ENCODE data around the gene GGNBP2.

The GGNBP2 gene

GRCh38 chr17:36540696-36541095, 4.0 kb upstream of the GGNBP2 start:
- no peak overlapping the region for H3K4me2 ChIP-seq (ENCODE audit: insufficient read depth, low read length, poor library complexity, severe bottlenecking)
- H2BK12ac ChIP-seq (ENCODE audit: low read length) = no peak overlapping the region
- no peak for DNase-seq (ENCODE audit: low spot score)
- no peak overlapping the region for H2AFZ ChIP-seq (ENCODE audit: low read length)
- peaks cover 5% of the 10 kb centered on the region for H3K79me1 ChIP-seq (ENCODE audit: low read depth, low read length)
- no peak overlapping the region for H3K4me3 ChIP-seq (ENCODE audit: low read length in 2 of 2)
- H3K4ac ChIP-seq (ENCODE audit: low read length) = no peak overlapping the region
- peaks cover 3 to 6% of the 10 kb centered on the region in 2 donors for H3K4me1 ChIP-seq (ENCODE audit: control insufficient read depth in 2 of 2, insufficient read depth in 1 of 2, low read depth in 1 of 2, low read length in 2 of 2)
- H3K9me3 ChIP-seq (replicated peaks in 1 of 2; ENCODE audit: control insufficient read depth in 2 of 2, insufficient read depth in 1 of 2, low read depth in 1 of 2, low read length in 2 of 2) = no peaks in the 10 kb centered on the region
- no peaks in the 10 kb centered on the region for H3K27me3 ChIP-seq (ENCODE audit: control insufficient read depth in 3 of 3, insufficient read depth in 3 of 3, low read depth in 1 of 3, low read length in 3 of 3)
- no peak overlapping the region for H3K9ac ChIP-seq (ENCODE audit: low read depth, low read length, poor library complexity)
- no peak overlapping the region for H3K23ac ChIP-seq (ENCODE audit: low read depth, low read length, poor library complexity)
- H2BK5ac ChIP-seq (ENCODE audit: low read length) = no peak overlapping the region
- H2BK15ac ChIP-seq (ENCODE audit: low read length) = no peak overlapping the region
- H3K18ac ChIP-seq (ENCODE audit: low read length) = no peak overlapping the region
- no peak overlapping the region for H2BK120ac ChIP-seq (ENCODE audit: low read depth, low read length)
- H3K14ac ChIP-seq (ENCODE audit: low read length) = no peak overlapping the region
- no peak overlapping the region for H4K8ac ChIP-seq (ENCODE audit: low read depth, low read length)
- no CpG with 5 or more reads among the region's 3 CpGs for WGBS, 2 donors (ENCODE audit: extremely low coverage in 2 of 2, insufficient read length in 2 of 2, insufficient replicate concordance in 1 of 2)
- peaks cover 7 to 38% of the 10 kb centered on the region in 2 donors for H3K36me3 ChIP-seq (replicated peaks in 1 of 2; ENCODE audit: control insufficient read depth in 2 of 2, insufficient read depth in 2 of 2, low read length in 2 of 2)
- no peak overlapping the region for H4K91ac ChIP-seq (ENCODE audit: low read depth, low read length, poor library complexity)
- H3K27ac ChIP-seq (replicated peaks; ENCODE audit: low read length) = no peak overlapping the region
- no peak overlapping the region for H2AK5ac ChIP-seq (ENCODE audit: low read depth, low read length)

GRCh38 chr17:36542755-36543154, 2.0 kb upstream of the GGNBP2 start:
- Histone ChIP-seq H3K27ac (replicated peaks; ENCODE audit: low read length) (no peak overlapping the region), H3K36me3 (replicated peaks in 1 of 2; ENCODE audit: control insufficient read depth in 2 of 2, insufficient read depth in 2 of 2, low read length in 2 of 2) (peaks cover 2 to 34% of the 10 kb centered on the region in 2 donors), H3K4me2 (ENCODE audit: insufficient read depth, low read length, poor library complexity, severe bottlenecking) (no peak overlapping the region), H2AK5ac (ENCODE audit: low read depth, low read length) (no peak overlapping the region), H2BK5ac (ENCODE audit: low read length) (no peak overlapping the region), H3K4ac (ENCODE audit: low read length) (no peak overlapping the region), H3K79me1 (ENCODE audit: low read depth, low read length) (peaks cover 6% of the 10 kb centered on the region), H4K91ac (ENCODE audit: low read depth, low read length, poor library complexity) (no peak overlapping the region), H2BK120ac (ENCODE audit: low read depth, low read length) (no peak overlapping the region), H3K27me3 (ENCODE audit: control insufficient read depth in 3 of 3, insufficient read depth in 3 of 3, low read depth in 1 of 3, low read length in 3 of 3) (no peaks in the 10 kb centered on the region), H3K9me3 (replicated peaks in 1 of 2; ENCODE audit: control insufficient read depth in 2 of 2, insufficient read depth in 1 of 2, low read depth in 1 of 2, low read length in 2 of 2) (no peaks in the 10 kb centered on the region), H2BK15ac (ENCODE audit: low read length) (no peak overlapping the region), H3K4me3 (ENCODE audit: low read length in 2 of 2) (no peak overlapping the region), H3K18ac (ENCODE audit: low read length) (no peak overlapping the region), H4K8ac (ENCODE audit: low read depth, low read length) (no peak overlapping the region), H2BK12ac (ENCODE audit: low read length) (no peak overlapping the region), H3K23ac (ENCODE audit: low read depth, low read length, poor library complexity) (no peak overlapping the region), H3K9ac (ENCODE audit: low read depth, low read length, poor library complexity) (no peak overlapping the region), H2AFZ (ENCODE audit: low read length) (no peak overlapping the region), H3K4me1 (ENCODE audit: control insufficient read depth in 2 of 2, insufficient read depth in 1 of 2, low read depth in 1 of 2, low read length in 2 of 2) (peaks cover 4 to 6% of the 10 kb centered on the region in 2 donors), H3K14ac (ENCODE audit: low read length) (no peak overlapping the region)
- no CpG with 5 or more reads among the region's 15 CpGs for WGBS, 2 donors (ENCODE audit: extremely low coverage in 2 of 2, insufficient read length in 2 of 2, insufficient replicate concordance in 1 of 2)
- no peak for DNase-seq (ENCODE audit: low spot score)

GRCh38 chr17:36544044-36544306, 744 bp upstream of the GGNBP2 start:
- Histone ChIP-seq H3K4ac (ENCODE audit: low read length) (no peak overlapping the region), H3K4me1 (ENCODE audit: control insufficient read depth in 2 of 2, insufficient read depth in 1 of 2, low read depth in 1 of 2, low read length in 2 of 2) (peaks cover 6% of the 10 kb centered on the region in 2 donors), H4K91ac (ENCODE audit: low read depth, low read length, poor library complexity) (no peak overlapping the region), H3K27me3 (ENCODE audit: control insufficient read depth in 3 of 3, insufficient read depth in 3 of 3, low read depth in 1 of 3, low read length in 3 of 3) (no peaks in the 10 kb centered on the region), H4K8ac (ENCODE audit: low read depth, low read length) (no peak overlapping the region), H3K9me3 (replicated peaks in 1 of 2; ENCODE audit: control insufficient read depth in 2 of 2, insufficient read depth in 1 of 2, low read depth in 1 of 2, low read length in 2 of 2) (no peaks in the 10 kb centered on the region), H2AK5ac (ENCODE audit: low read depth, low read length) (no peak overlapping the region), H3K4me3 (ENCODE audit: low read length in 2 of 2) (peak overlapping the region; percentile 96 to 98), H3K23ac (ENCODE audit: low read depth, low read length, poor library complexity) (peak overlapping the region; percentile 62), H3K18ac (ENCODE audit: low read length) (peak overlapping the region; percentile 88), H3K27ac (replicated peaks; ENCODE audit: low read length) (peak overlapping the region; percentile 84), H2BK5ac (ENCODE audit: low read length) (peak overlapping the region; percentile 4), H2BK15ac (ENCODE audit: low read length) (no peak overlapping the region), H3K14ac (ENCODE audit: low read length) (no peak overlapping the region), H3K36me3 (replicated peaks in 1 of 2; ENCODE audit: control insufficient read depth in 2 of 2, insufficient read depth in 2 of 2, low read length in 2 of 2) (peaks cover 0 to 27% of the 10 kb centered on the region in 2 donors), H2BK12ac (ENCODE audit: low read length) (no peak overlapping the region), H3K4me2 (ENCODE audit: insufficient read depth, low read length, poor library complexity, severe bottlenecking) (peak overlapping the region; percentile 84), H2AFZ (ENCODE audit: low read length) (peak overlapping the region; percentile 99), H3K79me1 (ENCODE audit: low read depth, low read length) (peaks cover 6% of the 10 kb centered on the region), H3K9ac (ENCODE audit: low read depth, low read length, poor library complexity) (peak overlapping the region; percentile 94), H2BK120ac (ENCODE audit: low read depth, low read length) (no peak overlapping the region)
- WGBS, 2 donors (ENCODE audit: extremely low coverage in 2 of 2, insufficient read length in 2 of 2, insufficient replicate concordance in 1 of 2) = no CpG with 5 or more reads among the region's 10 CpGs
- DNase-seq (ENCODE audit: low spot score) = peak; percentile 15

GRCh38 chr17:36545077-36545464, 352 bp downstream of the GGNBP2 start:
- H4K8ac ChIP-seq (ENCODE audit: low read depth, low read length) = no peak overlapping the region
- peak overlapping the region; percentile 31 for H3K4me2 ChIP-seq (ENCODE audit: insufficient read depth, low read length, poor library complexity, severe bottlenecking)
- H2AFZ ChIP-seq (ENCODE audit: low read length) = peak overlapping the region; percentile 99
- peak overlapping the region; percentile 4 for H2BK5ac ChIP-seq (ENCODE audit: low read length)
- H3K9me3 ChIP-seq (replicated peaks in 1 of 2; ENCODE audit: control insufficient read depth in 2 of 2, insufficient read depth in 1 of 2, low read depth in 1 of 2, low read length in 2 of 2) = no peaks in the 10 kb centered on the region
- no peak overlapping the region for H4K91ac ChIP-seq (ENCODE audit: low read depth, low read length, poor library complexity)
- H3K27ac ChIP-seq (replicated peaks; ENCODE audit: low read length) = peak overlapping the region; percentile 94
- H3K79me1 ChIP-seq (ENCODE audit: low read depth, low read length) = peaks cover 6% of the 10 kb centered on the region
- H3K27me3 ChIP-seq (ENCODE audit: control insufficient read depth in 3 of 3, insufficient read depth in 3 of 3, low read depth in 1 of 3, low read length in 3 of 3) = no peaks in the 10 kb centered on the region
- H2BK12ac ChIP-seq (ENCODE audit: low read length) = no peak overlapping the region
- H3K9ac ChIP-seq (ENCODE audit: low read depth, low read length, poor library complexity) = peak overlapping the region; percentile 80
- WGBS, 2 donors (ENCODE audit: extremely low coverage in 2 of 2, insufficient read length in 2 of 2, insufficient replicate concordance in 1 of 2) = no CpG with 5 or more reads among the region's 38 CpGs
- no peak for DNase-seq (ENCODE audit: low spot score)
- no peak overlapping the region for H3K4ac ChIP-seq (ENCODE audit: low read length)
- H2AK5ac ChIP-seq (ENCODE audit: low read depth, low read length) = no peak overlapping the region
- peaks cover 6% of the 10 kb centered on the region in 2 donors for H3K4me1 ChIP-seq (ENCODE audit: control insufficient read depth in 2 of 2, insufficient read depth in 1 of 2, low read depth in 1 of 2, low read length in 2 of 2)
- peak overlapping the region; percentile 96 to 98 for H3K4me3 ChIP-seq (ENCODE audit: low read length in 2 of 2)
- no peak overlapping the region for H2BK120ac ChIP-seq (ENCODE audit: low read depth, low read length)
- no peak overlapping the region for H2BK15ac ChIP-seq (ENCODE audit: low read length)
- peak overlapping the region; percentile 49 for H3K23ac ChIP-seq (ENCODE audit: low read depth, low read length, poor library complexity)
- H3K18ac ChIP-seq (ENCODE audit: low read length) = peak overlapping the region; percentile 66
- peak overlapping the region; percentile 1 for H3K14ac ChIP-seq (ENCODE audit: low read length)
- peaks cover 0 to 27% of the 10 kb centered on the region in 2 donors for H3K36me3 ChIP-seq (replicated peaks in 1 of 2; ENCODE audit: control insufficient read depth in 2 of 2, insufficient read depth in 2 of 2, low read length in 2 of 2)
